Natural killer cell treated with Interleukin-12 subunit alpha and Interleukin-12 subunit beta and Interleukin-15 and Interleukin-18, amount 100 ng/mL, for 72 hours (primary cell): ENCODE results near the gene CAMK2N1. TPM values are rescaled to one million over a fixed set of nuclear protein-coding genes. Genes with fewer than 3 reads are reported as not detected.
"Not testable (repeated sequence)": the region's sequence is repeated elsewhere in the genome, so short reads cannot be mapped to it uniquely, and the experiment has no call there.

Experiments used
- ATAC-seq, 2 donors: fragments of 150-1000 bp; cut with Tn5 transposase in 1 of 2; sonication (Bioruptor Pico), chemical (Tn5 transposase) in 1 of 2; 2 replicates each; pipeline ENCODE4 v1.10.0; 2021
- DNase-seq: peaks from one replicate; pipeline ENCODE4 v3.0.0; 2022; ENCODE audit warnings: low spot score
- H3K27ac Mint-ChIP-seq, 2 donors: 1 replicate in 1 of 2; 2 replicates in 1 of 2; pipeline ENCODE4 v1.8.0; 2022; ENCODE audit warnings: mixed read lengths in 2 of 2, mild to moderate bottlenecking in 1 of 2, moderate library complexity in 1 of 2
- H3K27me3 Mint-ChIP-seq, 2 donors: 1 replicate in 1 of 2; 2 replicates in 1 of 2; pipeline ENCODE4 v1.8.0; 2022; ENCODE audit warnings: mixed read lengths in 2 of 2
- H3K36me3 Mint-ChIP-seq: one replicate; pipeline ENCODE4 v1.8.0; 2022; ENCODE audit warnings: mixed read lengths
- H3K4me1 Mint-ChIP-seq, 2 donors: 1 replicate in 1 of 2; 2 replicates in 1 of 2; pipeline ENCODE4 v1.8.0; 2022; ENCODE audit warnings: low read depth in 2 of 2, mixed read lengths in 2 of 2, mild to moderate bottlenecking in 1 of 2
- H3K4me3 Mint-ChIP-seq: one replicate; pipeline ENCODE4 v1.8.0; 2022; ENCODE audit warnings: mixed read lengths
- H3K9me3 Mint-ChIP-seq: 2 replicates; pipeline ENCODE4 v1.8.0; 2022; ENCODE audit warnings: mixed read lengths
- total RNA-seq, 2 donors: library from RNA; stranded (reverse); gene quantifications; one replicate each; pipeline ENCODE4 v1.2.3, GENCODE V29; 2022

Gene CAMK2N1
- 1 to 10 TPM; 1.1 to 2.1 TPM for total RNA-seq

DNA sequence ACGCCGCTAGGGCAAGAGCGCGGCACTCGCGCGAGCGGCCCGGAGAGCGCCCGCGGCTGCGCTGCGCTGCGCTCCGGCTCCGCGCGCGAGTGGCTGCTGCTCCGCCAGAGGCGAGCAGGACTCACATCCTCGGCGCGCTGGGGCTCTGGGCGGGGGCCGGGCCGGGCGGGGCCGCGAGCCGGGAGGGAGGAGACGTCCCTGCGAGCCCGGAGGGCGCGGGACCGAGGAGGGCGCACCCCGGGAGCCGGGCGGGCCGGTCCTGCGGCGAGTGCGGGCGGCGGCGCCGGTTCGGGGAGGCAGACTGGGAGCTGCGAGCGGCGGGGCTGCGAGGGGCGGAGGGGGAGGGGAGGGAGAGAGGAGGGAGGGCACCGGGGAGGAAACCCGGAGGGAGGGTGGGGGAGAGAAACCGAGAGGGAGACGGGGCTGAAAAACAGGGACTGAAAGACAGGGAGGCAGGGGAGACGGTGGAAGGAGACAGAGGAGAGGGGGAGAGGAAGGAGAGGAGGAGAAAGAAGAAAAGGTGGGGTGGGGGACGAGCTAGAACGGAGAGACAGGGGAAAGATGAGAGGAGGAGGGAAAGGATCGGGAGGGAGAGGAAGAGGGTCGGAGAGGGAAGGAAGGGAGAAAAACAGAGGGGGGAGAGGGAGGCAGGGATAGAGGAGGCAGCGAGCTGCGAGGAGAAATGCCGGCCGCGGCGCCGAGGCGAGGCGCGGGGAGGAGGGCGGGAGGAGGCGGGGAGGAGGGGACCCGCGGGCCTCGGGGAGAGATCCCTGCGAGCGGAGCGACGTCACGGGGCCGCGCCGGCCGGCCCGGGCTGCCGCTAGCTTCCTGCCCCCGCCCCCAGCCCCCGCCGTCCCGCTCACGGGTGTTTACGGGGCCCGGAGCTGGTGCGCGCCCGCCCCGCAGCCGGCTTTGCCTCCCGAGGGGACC lies at the start of gene CAMK2N1:
Gene CAMK2N1 (minus strand): TSS at position 684 of the 930 bp plus-strand sequence. CDS start 831 bp downstream, outside the sequence.
- Mint-ChIP-seq H3K27me3 (peaks cover 51 to 60% of the 10 kb centered on the region in 2 donors), H3K4me1 (peaks cover 0 to 20% of the 10 kb centered on the region in 2 donors), H3K36me3 (peaks cover 5% of the 10 kb centered on the region), H3K9me3 (no peaks in the 10 kb centered on the region), H3K4me3 (peak within 1 kb of the TSS; percentile 89), H3K27ac (no peak within 1 kb of the TSS)
- peak; percentile 74 for DNase-seq
- peak; percentile 76 to 80 for ATAC-seq

DNA sequence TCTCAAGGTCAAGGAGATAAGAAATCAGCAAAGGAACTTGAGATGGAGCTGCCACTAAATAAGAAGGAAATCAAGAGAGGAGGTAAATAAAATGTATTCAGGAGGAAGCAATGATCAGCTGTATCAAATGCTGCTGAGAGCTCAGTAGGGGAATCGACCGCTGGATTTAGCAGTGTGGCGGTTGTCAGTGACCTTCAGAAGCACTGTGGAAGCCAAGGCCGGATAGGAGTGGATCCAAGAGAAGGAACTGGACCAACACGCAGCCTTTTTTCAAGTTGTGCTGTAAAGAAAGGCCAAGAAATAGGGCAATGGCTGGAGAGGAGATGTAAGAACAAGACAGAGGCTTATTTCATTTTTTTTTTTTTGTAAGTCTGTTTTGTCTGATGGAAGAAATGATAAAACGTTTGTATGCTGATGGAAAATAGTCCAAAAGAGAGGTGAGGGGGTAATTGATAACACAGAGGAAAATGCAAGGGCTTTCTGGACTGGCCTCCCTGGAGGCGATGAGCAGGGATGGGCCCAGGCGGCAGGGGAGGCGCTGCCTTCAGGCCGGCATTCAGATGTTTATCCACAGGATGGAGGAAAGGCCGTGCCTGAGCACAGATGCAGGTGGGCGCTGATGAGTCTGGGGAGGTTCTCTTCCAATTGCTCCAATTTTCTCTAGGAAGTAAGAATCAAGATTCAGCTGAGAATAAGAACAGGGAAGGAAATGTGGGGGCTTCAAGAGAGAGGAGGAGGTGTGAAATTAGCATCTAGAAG lies 48.8 kb upstream of the CAMK2N1 start:
- Mint-ChIP-seq H3K27me3 (peaks cover 27 to 63% of the 10 kb centered on the region in 2 donors), H3K4me3 (no peak overlapping the region), H3K27ac (no peak overlapping the region), H3K4me1 (no peaks in the 10 kb centered on the region), H3K36me3 (no peaks in the 10 kb centered on the region), H3K9me3 (no peaks in the 10 kb centered on the region)
- DNase-seq (no peak), ATAC-seq (no peak)

DNA sequence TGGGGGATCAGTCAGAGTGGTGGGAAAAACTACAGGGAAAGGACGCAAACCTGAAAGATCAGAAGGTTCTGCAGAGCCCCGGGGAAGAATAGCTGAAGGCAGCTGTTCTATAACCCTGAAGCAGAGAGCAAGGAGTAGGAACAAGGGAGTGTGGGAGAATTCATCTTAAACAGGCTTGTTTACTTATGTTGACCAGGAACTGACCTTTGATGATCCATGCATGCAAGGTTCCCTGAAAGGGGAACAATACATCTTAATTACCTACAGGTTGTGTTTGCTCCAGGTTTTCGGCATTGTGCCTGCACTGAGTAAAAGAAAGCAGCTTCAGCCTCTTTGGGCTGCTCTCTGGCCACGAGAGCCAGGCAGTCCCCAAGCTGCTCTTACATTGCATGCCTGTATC lies 47.6 kb upstream of the CAMK2N1 start:
- peaks cover 36 to 57% of the 10 kb centered on the region in 2 donors for H3K27me3 Mint-ChIP-seq
- H3K27ac Mint-ChIP-seq, result no peak overlapping the region
- no peak for ATAC-seq
- no peak overlapping the region for H3K4me3 Mint-ChIP-seq
- DNase-seq, result no peak
- H3K4me1 Mint-ChIP-seq, result no peaks in the 10 kb centered on the region
- no peaks in the 10 kb centered on the region for H3K36me3 Mint-ChIP-seq
- no peaks in the 10 kb centered on the region for H3K9me3 Mint-ChIP-seq

DNA sequence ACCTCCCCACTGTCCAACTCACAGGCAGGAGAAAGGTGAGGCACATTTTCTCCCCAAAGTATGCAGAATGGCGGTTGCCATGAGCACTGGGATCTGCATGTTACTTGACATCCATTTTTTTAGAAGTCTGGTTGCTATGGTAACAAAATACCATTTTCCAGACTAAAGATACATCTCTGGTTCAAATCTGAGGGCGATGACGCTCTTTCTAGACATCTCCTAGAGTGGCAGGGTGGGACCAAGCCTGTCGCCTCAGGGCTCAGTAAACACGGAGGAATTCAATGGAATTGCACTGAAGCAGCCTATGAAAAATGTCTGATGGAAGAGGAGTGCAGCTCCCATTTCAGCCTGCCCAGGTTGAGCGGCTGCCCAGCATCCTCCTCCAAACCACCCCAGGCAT lies 44.9 kb upstream of the CAMK2N1 start:
- no peak for ATAC-seq
- no peaks in the 10 kb centered on the region for H3K9me3 Mint-ChIP-seq
- no peaks in the 10 kb centered on the region for H3K36me3 Mint-ChIP-seq
- DNase-seq, result no peak
- peaks cover 39 to 69% of the 10 kb centered on the region in 2 donors for H3K27me3 Mint-ChIP-seq
- no peaks in the 10 kb centered on the region for H3K4me1 Mint-ChIP-seq
- no peak overlapping the region for H3K27ac Mint-ChIP-seq
- H3K4me3 Mint-ChIP-seq, result no peak overlapping the region

DNA sequence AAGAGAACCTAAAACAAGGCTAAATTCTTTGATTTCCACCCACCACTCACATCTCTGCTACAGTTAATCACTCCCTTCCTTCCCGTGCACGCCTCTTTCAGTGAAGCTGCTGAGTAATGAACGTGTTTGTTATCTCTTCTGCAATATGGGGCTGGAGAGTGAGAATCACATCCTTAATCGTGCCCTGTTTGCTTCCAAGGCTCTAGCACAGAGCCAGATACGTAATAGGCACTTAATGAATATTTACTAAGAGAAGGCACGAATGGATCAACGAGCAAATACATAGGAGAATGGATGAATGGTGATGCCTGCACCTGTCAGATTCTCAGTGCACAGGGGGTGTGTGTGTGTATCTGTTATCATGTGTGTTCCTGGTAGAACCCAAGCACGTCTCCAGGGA lies 44.3 kb upstream of the CAMK2N1 start:
- no peak for ATAC-seq
- peaks cover 40 to 63% of the 10 kb centered on the region in 2 donors for H3K27me3 Mint-ChIP-seq
- DNase-seq, result no peak
- no peaks in the 10 kb centered on the region for H3K4me1 Mint-ChIP-seq
- no peaks in the 10 kb centered on the region for H3K36me3 Mint-ChIP-seq
- no peak overlapping the region for H3K4me3 Mint-ChIP-seq
- no peaks in the 10 kb centered on the region for H3K9me3 Mint-ChIP-seq
- no peak overlapping the region for H3K27ac Mint-ChIP-seq

DNA sequence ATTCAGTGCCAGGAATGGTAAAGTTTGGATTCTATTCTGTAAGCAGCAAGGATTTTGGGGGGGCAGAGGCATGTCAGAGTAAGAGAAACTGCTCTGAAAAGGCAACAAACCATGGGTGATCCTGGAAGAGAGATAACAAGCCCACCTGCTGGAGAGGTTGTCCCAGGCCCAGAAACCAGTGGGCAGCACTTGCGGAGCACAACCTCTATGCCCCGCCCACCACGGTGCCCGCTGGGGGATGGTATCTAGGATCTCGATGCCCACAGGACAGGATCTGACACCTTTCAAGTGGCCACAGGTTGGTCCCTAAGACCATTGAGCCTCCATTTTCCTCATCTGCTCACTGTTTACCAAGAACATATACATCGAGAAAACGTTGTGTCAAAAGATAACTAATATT lies 42.2 kb upstream of the CAMK2N1 start:
- H3K4me3 Mint-ChIP-seq, result no peak overlapping the region
- no peaks in the 10 kb centered on the region for H3K9me3 Mint-ChIP-seq
- no peak overlapping the region for H3K27ac Mint-ChIP-seq
- DNase-seq, result no peak
- peaks cover 30 to 51% of the 10 kb centered on the region in 2 donors for H3K27me3 Mint-ChIP-seq
- no peaks in the 10 kb centered on the region for H3K36me3 Mint-ChIP-seq
- H3K4me1 Mint-ChIP-seq, result no peaks in the 10 kb centered on the region
- ATAC-seq, result no peak

DNA sequence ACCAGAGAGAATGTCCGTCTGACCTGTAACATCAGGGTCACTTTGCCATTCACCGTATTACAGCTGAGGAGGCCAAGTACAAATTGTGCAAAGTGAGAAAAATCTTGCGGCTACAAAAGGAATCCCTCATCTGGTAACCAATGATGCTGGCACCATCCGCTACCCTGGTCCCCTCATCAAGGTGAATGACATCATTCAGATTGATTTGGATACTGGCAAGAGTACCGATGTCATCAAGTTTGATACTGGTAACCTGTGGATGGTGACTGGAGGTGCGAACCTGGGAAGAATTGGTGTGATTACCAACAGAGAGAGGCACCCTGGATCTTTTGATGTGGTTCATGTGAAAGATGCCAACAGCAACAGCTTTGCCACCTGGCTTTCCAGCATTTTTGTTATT lies 40.3 kb upstream of the CAMK2N1 start:
- Mint-ChIP-seq H3K27me3 (peaks cover 30 to 54% of the 10 kb centered on the region in 2 donors), H3K27ac (no peak overlapping the region), H3K4me1 (no peaks in the 10 kb centered on the region), H3K4me3 (no peak overlapping the region), H3K36me3 (no peaks in the 10 kb centered on the region), H3K9me3 (no peaks in the 10 kb centered on the region)
- DNase-seq (no peak), ATAC-seq (no peak)

DNA sequence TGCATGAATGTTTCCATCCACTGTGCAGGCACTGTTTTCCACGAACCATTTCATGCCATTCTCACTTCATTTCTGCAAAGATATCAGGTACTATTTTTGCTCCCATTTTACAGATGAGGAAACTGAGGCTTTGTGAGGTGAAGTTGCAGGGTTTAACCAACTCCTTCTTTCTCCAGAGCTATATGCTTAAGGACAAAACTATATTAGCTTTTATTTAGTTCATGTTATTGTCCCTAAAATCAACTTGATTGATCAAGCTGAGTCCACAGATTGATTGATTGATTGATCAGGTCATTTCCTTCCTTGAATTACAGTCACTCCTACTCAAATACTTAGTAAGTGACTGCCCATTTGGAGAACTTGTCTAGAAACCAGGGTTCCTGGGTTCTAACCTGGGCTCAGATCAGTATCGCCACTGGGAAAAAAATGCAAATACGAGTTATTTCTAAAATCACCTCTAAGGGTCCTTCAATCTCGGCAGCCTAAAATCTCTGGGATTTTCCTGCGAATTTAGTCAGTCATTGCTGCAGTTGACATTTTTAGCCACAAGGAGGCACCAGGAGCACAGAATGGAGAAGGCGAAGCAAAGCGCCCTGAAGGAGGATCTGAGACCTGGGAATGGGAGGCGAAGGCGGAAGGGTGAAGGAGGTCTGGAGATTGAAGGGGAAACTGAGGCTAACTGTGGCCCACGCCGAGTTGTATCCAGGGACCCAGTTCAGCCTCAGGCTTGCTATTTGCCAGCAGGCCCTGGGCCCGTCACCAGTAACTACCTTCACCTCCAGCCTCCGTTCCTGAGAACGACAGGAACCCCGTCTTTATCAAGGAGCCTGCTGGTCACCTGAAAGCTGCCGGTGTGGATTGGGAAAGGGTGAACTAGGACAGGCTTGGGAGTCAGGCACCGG lies 36.2 kb upstream of the CAMK2N1 start:
- Mint-ChIP-seq H3K4me3 (no peak overlapping the region), H3K27me3 (peaks cover 8 to 24% of the 10 kb centered on the region in 2 donors), H3K36me3 (no peaks in the 10 kb centered on the region), H3K4me1 (no peaks in the 10 kb centered on the region), H3K27ac (no peak overlapping the region), H3K9me3 (no peaks in the 10 kb centered on the region)
- DNase-seq, result peak; percentile 73
- peak in 1 of 2 donors; percentile 41 for ATAC-seq

DNA sequence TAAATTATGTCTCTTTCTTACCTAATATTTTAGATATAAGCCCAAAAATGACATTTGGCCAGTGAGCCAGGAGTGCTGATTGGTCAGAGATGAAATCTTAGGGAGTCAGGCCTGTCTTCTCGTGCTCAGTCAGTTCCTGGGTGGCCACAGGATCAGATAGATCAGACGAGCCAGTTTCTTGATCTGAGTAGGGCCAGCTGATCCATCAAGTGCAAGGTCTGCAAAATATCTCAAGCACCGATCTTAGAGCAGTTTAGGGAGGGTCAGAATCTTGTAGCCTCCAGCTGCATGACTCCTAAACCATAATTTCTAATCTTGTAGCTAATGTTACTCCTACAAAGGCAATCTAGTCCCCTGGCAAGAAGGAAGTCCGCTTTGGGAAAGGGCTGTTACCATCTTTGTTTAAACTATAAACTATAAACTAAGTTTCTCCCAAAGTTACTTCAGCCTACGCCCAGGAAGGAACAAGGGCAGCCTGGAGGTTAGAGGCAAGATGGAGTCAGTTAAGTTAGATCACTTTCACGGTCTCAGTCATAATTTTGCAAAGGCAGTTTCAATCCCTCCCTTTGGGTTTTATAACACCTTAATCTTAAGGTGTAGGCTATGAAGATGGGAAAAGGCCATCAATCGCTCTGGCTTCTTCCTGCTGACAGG lies 33.7 kb upstream of the CAMK2N1 start:
- not testable (repeated sequence) for ATAC-seq, H3K9me3 Mint-ChIP-seq, DNase-seq, H3K27ac Mint-ChIP-seq, H3K4me1 Mint-ChIP-seq, H3K36me3 Mint-ChIP-seq, H3K4me3 Mint-ChIP-seq
- peaks cover 5 to 18% of the 10 kb centered on the region in 2 donors for H3K27me3 Mint-ChIP-seq

DNA sequence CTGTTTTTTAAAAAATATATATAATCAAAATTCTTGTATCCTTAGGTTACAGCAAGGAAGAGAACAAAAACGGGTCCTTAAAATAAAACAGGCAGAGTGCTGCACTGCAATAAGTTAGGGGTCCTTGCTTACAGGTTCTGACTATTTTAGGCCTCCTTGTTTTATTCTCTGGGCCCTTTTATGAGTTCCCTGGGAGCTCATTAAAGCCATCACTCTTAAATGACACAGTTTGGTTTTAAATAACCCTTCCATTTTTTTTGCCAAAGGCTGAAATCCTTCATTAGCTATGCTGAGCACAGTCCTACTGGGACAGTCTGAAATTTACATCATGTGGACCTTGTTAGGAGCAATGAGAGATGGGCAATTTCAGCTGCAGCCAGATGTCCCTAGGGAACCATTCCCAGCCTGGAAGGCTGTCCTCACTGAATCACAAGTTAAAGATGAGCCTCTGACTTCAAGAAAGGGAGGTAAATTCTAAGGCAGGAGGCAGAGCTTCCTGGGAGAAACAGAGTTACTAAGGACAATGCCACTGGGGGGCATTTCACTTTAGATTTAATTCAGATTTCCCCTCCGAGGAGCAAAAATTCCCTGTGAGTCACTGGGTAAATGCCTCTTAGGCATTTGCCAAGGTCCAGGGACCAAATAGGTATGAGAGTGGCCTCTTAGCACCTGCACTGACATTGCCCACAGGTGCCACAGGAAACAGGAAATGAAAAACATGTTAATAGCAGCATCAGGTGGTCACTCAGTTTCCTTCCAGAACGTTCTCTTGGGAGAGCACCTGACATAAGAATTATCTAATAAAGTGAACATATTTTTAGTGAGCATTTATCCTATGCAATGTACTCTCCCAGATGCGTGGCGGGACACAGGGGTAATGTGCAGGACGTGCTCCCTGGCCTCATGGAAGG lies 25.8 kb upstream of the CAMK2N1 start:
- no peak for ATAC-seq
- Mint-ChIP-seq H3K27me3 (peaks cover 7 to 11% of the 10 kb centered on the region in 2 donors), H3K4me1 (peaks cover 4 to 12% of the 10 kb centered on the region in 2 donors)

DNA sequence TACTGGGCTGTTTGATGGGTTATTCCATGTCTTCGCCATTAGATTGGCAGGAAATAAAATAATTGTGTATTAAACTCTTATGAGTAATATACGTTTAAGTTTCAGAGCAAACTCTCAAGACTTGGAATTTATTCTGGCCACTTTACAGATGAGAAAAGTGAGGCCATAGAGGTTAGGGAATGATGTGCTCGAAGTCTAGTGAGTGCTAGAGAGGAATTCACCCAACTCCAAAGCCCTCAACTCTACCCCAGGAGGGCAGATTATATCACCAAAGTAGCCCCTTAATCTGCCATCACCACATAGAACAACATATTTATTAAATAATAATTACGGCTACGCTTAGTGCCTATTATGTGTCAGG lies 22.4 kb upstream of the CAMK2N1 start:
- H3K4me3 Mint-ChIP-seq, result peak overlapping the region; percentile 91
- H3K27ac Mint-ChIP-seq, result peak overlapping the region; percentile 81 to 88
- H3K9me3 Mint-ChIP-seq, result no peaks in the 10 kb centered on the region
- no peak for ATAC-seq
- no peak for DNase-seq
- H3K36me3 Mint-ChIP-seq, result no peaks in the 10 kb centered on the region
- peaks cover 0 to 6% of the 10 kb centered on the region in 2 donors for H3K27me3 Mint-ChIP-seq
- H3K4me1 Mint-ChIP-seq, result peaks cover 14 to 27% of the 10 kb centered on the region in 2 donors

More for the DNA sequence above, 25.8 kb upstream of the CAMK2N1 start:
- no peak for DNase-seq
- Mint-ChIP-seq H3K9me3 (no peaks in the 10 kb centered on the region), H3K27ac (no peak overlapping the region), H3K4me3 (no peak overlapping the region), H3K36me3 (no peaks in the 10 kb centered on the region)
